ENCODE results near the gene EHBP1.

- TF ChIP-seq CTCF (IDR thresholded peaks at IDR 0.05): no peak
- no peak for TF ChIP-seq POLR2A (IDR thresholded peaks at IDR 0.05)
Measured at GRCh38 chr2:63058921-63059792, 353.6 kb downstream of the EHBP1 start.
